Activated CD8-positive, alpha-beta T cell treated with anti-CD3 and anti-CD28 coated beads for 36 hours (primary cell): ENCODE measurements around the gene EVC. TPM values are rescaled to one million over a fixed set of nuclear protein-coding genes. Genes with fewer than 3 reads are reported as not detected.

Experiments
- ATAC-seq: fragments of 200-7000 bp; cut with Tn5 transposase; one replicate; pipeline ENCODE4 v1.10.0; 2021; ENCODE audit warnings: mild to moderate bottlenecking, moderate library complexity
- CTCF ChIA-PET: fragments of 350-600 bp; sonication (Branson Sonifier 250); formaldehyde crosslinking; loops from one replicate; lab custom pipeline; 2021; ENCODE audit warnings: antibody characterized with exemption; lab: Charles Lee
- POLR2A ChIA-PET: fragments of 350-600 bp; sonication (Branson Sonifier 250); formaldehyde crosslinking; loops from one replicate; lab custom pipeline; 2021; ENCODE audit warnings: antibody characterized with exemption; lab: Charles Lee
- DNase-seq: peaks from one replicate; pipeline ENCODE4 v3.0.0-alpha.2; 2020
- H3K27ac Mint-ChIP-seq: one replicate; pipeline ENCODE4 v1.8.0; 2021; ENCODE audit warnings: mild to moderate bottlenecking, mixed read lengths
- H3K27me3 Mint-ChIP-seq: one replicate; pipeline ENCODE4 v1.8.0; 2021; ENCODE audit warnings: mixed read lengths
- H3K36me3 Mint-ChIP-seq: one replicate; pipeline ENCODE4 v1.8.0; 2021; ENCODE audit warnings: low read depth, mixed read lengths
- H3K4me1 Mint-ChIP-seq: one replicate; pipeline ENCODE4 v1.8.0; 2021; ENCODE audit warnings: low read depth, mixed read lengths
- H3K4me3 Mint-ChIP-seq: one replicate; pipeline ENCODE4 v1.8.0; 2021; ENCODE audit warnings: mild to moderate bottlenecking, moderate library complexity, mixed read lengths
- H3K9me3 Mint-ChIP-seq: one replicate; pipeline ENCODE4 v1.8.0; 2021; ENCODE audit warnings: mixed read lengths
- CTCF ChIP-seq: fragments of 200-600 bp; IDR thresholded peaks from one replicate; pipeline ENCODE4 v1.8.0; 2022; ENCODE audit warnings: antibody characterized with exemption, mild to moderate bottlenecking
- intact Hi-C: fragments of 100-400 bp; cut with micrococcal nuclease; formaldehyde crosslinking; loops from one replicate; pipeline ENCODE4 v1.10.0; 2022
- total RNA-seq, 2 experiments: library from RNA; stranded (reverse); gene quantifications; one replicate each; pipeline ENCODE4 v1.2.3, GENCODE V29; 2021

Gene EVC
- total RNA-seq, 2 experiments from 2014 or later: 2.0 to 2.5 TPM

GRCh38 chr4:5710065-5710960 is 688 bp upstream of the EVC start:
- peaks cover 45% of the 10 kb centered on the region for H3K27me3 Mint-ChIP-seq
- H3K9me3 Mint-ChIP-seq: peaks cover 12% of the 10 kb centered on the region
- peak overlapping the region; percentile 10 for H3K27ac Mint-ChIP-seq
- H3K36me3 Mint-ChIP-seq: no peaks in the 10 kb centered on the region
- H3K4me3 Mint-ChIP-seq: peak overlapping the region; percentile 53
- DNase-seq: no peak
- ChIA-PET CTCF (no interaction called here), POLR2A (no interaction called here)
- ATAC-seq: no peak
- no peak for TF ChIP-seq CTCF
- H3K4me1 Mint-ChIP-seq: peaks cover 22% of the 10 kb centered on the region
- intact Hi-C loops: no loop called here

DNA sequence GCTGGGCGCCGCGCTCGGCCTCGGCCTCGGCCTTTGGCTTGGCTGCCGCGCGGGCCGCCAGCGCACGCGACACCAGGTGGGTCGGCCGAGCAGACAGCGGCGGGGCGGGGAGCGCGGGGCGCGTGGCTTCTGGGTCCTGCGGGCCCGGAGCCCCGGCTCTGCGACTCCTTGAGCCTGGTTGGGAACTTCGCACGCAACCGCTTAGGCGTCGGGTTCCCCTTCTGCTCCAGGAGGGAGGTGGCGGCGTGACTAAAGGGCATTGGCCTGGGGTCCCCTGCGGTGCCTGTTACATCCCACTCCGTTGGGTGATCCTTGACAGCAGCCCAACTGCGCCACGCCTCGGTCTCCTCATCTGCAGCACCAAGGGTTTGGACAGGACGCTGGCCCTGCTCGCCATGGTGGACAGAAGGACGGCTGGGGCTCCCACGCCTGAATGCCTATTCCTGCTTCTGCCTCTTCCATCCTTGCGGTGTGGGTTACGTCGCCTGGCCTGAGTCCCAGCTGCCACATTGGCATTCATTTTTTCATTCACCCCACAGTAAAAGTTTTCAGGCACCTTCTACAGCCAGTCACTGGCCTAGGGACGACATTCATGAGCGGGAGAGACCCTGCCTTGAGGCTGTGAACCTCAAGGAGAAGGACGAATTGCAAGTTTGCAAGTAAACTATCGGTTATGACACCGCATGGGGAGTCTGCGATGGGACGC is 631 bp downstream of the EVC start:
- Mint-ChIP-seq H3K4me3 (peak overlapping the region; percentile 68), H3K9me3 (peaks cover 16% of the 10 kb centered on the region), H3K4me1 (peaks cover 22% of the 10 kb centered on the region), H3K27ac (no peak overlapping the region), H3K36me3 (no peaks in the 10 kb centered on the region), H3K27me3 (peaks cover 42% of the 10 kb centered on the region)
- DNase-seq: peak; percentile 8
- ATAC-seq: no peak
- TF ChIP-seq CTCF: no peak
- intact Hi-C loops: no loop called here
- ChIA-PET POLR2A (no interaction called here), CTCF (no interaction called here)

- H3K36me3 Mint-ChIP-seq: no peaks in the 10 kb centered on the region
- no peak for TF ChIP-seq CTCF
- peaks cover 34% of the 10 kb centered on the region for H3K27me3 Mint-ChIP-seq
- ATAC-seq: peak; percentile 60
- intact Hi-C loops: no loop called here
- H3K9me3 Mint-ChIP-seq: peaks cover 16% of the 10 kb centered on the region
- peak; percentile 43 for DNase-seq
- H3K4me3 Mint-ChIP-seq: peak overlapping the region; percentile 68
- ChIA-PET POLR2A (no interaction called here), CTCF (interaction anchor here (1.0 kb wide), 1 partner anchor 10 kb away, joined by 3 read pairs; no protein-coding TSS in a partner anchor)
- H3K27ac Mint-ChIP-seq: no peak overlapping the region
- H3K4me1 Mint-ChIP-seq: peaks cover 15% of the 10 kb centered on the region
Observed at GRCh38 chr4:5712517-5712916, 1.5 kb downstream of the EVC start.

GRCh38 chr4:5712931-5713330 is 1.9 kb downstream of the EVC start:
- intact Hi-C loops: no loop called here
- Mint-ChIP-seq H3K4me1 (peaks cover 12% of the 10 kb centered on the region), H3K4me3 (no peak overlapping the region), H3K9me3 (peaks cover 16% of the 10 kb centered on the region), H3K36me3 (no peaks in the 10 kb centered on the region), H3K27ac (no peak overlapping the region), H3K27me3 (peaks cover 30% of the 10 kb centered on the region)
- no peak for ATAC-seq
- CTCF ChIA-PET: interaction anchor here (1.0 kb wide), 1 partner anchor 10 kb away, joined by 3 read pairs; no protein-coding TSS in a partner anchor
- no peak for DNase-seq
- TF ChIP-seq CTCF: no peak
- POLR2A ChIA-PET: no interaction called here

DNA sequence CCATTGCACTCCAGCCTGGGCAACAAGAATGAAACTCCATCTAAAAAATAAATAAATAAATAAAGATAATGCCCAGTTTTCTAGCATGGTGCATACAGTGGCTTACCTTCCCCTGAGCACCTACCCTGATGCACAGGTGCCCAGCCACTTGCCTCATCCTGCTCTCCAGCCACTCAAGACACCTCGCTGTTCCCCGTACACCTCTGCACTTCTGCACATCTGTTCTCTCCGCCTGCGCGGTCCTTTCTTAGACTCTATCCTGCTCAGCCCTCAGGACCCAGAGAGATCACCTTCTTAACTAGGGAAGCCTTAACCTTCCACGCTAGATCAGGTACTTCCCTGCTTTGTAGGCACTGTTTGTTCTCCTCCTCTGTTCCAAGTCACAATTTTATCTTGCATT is 2.9 kb downstream of the EVC start:
- Mint-ChIP-seq H3K9me3 (peaks cover 16% of the 10 kb centered on the region), H3K36me3 (no peaks in the 10 kb centered on the region), H3K27ac (no peak overlapping the region), H3K4me3 (no peak overlapping the region), H3K27me3 (peaks cover 27% of the 10 kb centered on the region), H3K4me1 (peaks cover 12% of the 10 kb centered on the region)
- DNase-seq (no peak), ATAC-seq (no peak)
- intact Hi-C loops: no loop called here
- ChIA-PET CTCF (no interaction called here), POLR2A (no interaction called here)
- no peak for TF ChIP-seq CTCF
